ENCODE measurements around the gene MYO9A.
A peak's percentile ranks its signal among the peaks of the same experiment; 100 is the strongest.

The MYO9A gene

DNA sequence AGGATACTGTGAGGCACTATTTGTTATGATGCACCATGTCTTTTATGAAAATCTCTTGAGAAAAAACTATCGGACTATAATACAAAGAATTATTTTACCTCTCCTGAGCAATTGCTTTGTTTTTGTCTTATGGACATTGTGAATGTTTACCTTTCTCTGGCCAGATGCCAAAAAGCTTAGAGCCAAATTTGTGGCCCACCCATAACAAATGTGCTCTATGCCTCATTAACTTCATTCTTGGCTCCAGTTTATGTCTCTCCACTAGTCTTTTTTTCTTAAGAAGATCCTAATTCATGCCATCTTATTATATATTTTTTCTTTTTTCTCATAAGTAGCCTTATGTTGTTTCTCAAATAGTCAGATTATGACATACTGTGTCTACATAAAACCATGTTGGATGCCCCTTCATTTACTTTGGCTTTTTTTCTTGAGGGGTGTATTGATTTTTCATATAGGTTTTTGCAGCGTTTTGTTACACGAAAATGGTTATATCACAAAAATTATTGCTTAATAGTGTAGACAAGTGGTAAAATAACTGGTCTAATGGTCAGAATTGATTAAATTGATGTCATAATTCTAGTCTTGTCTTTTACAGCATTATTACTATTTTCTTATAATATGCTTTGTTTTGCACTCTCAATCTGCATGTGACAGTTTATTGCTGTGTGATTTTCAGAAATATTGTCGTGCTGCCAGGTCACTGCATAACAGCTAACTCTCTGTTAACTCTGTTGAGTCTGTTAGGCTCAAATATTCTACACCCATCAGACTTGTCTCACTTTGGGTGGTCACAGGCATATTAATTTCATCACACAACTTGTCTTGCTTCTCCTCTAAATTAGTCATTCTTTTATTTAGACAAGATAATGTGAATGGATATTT is 18.5 kb upstream of the MYO9A start (continued):
- TF ChIP-seq ZNF324 (tag by site-specific recombination; IDR thresholded peaks at IDR 0.05) (peak; percentile 69; the same call in 1 of the 2 replicates), ZSCAN23 (tag by site-specific recombination; IDR thresholded peaks at IDR 0.05) (peak; percentile 64; the same call in 1 of the 2 replicates), ZNF114 (tag by site-specific recombination; IDR thresholded peaks at IDR 0.05) (no peak), OVOL3 (tag by site-specific recombination; IDR thresholded peaks at IDR 0.05) (peak; percentile 68; the same call in 1 of the 2 replicates), ZBTB7A (tag by site-specific recombination; IDR thresholded peaks at IDR 0.05; ENCODE audit: low read depth) (no peak), ZNF610 (tag by site-specific recombination; IDR thresholded peaks at IDR 0.05; ENCODE audit: borderline replicate concordance) (peak; percentile 72), ZNF529 (tag by site-specific recombination; IDR thresholded peaks at IDR 0.05; ENCODE audit: insufficient replicate concordance) (peak; percentile 85), ZNF433 (tag by site-specific recombination; IDR thresholded peaks at IDR 0.05; ENCODE audit: low read depth) (no peak), ZNF558 (tag by site-specific recombination; IDR thresholded peaks at IDR 0.05) (peak; percentile 45; the same call in 1 of the 2 replicates), ZNF621 (tag by site-specific recombination; IDR thresholded peaks at IDR 0.05) (no peak), ZNF830 (tag by site-specific recombination; IDR thresholded peaks at IDR 0.05; ENCODE audit: low read depth) (no peak), ZNF292 (tag by site-specific recombination; IDR thresholded peaks at IDR 0.05; ENCODE audit: borderline replicate concordance, low read depth) (no peak), KLF7 (tag by site-specific recombination; IDR thresholded peaks at IDR 0.05; ENCODE audit: borderline replicate concordance) (peak; percentile 31; the same call in 1 of the 2 replicates), ZBTB17 (tag by site-specific recombination; IDR thresholded peaks at IDR 0.05) (peak; percentile 52; the same call in 1 of the 2 replicates), ZNF133 (tag by site-specific recombination; IDR thresholded peaks at IDR 0.05) (no peak), WT1 (tag by site-specific recombination; IDR thresholded peaks at IDR 0.05) (peak; percentile 64), ZNF24 (tag by site-specific recombination; IDR thresholded peaks at IDR 0.05) (peak; percentile 60; the same call in 1 of the 2 replicates), ZBTB48 (tag by site-specific recombination; IDR thresholded peaks at IDR 0.05) (0 out of 2 replicates have a peak, but pooled peaks have one; percentile 11), ZEB2 (tag by site-specific recombination; IDR thresholded peaks at IDR 0.05) (peak; percentile 68; the same call in 1 of the 2 replicates), ZXDB (tag by site-specific recombination; IDR thresholded peaks at IDR 0.05) (peak; percentile 76), ZFP69B (tag by site-specific recombination; IDR thresholded peaks at IDR 0.05) (0 out of 2 replicates have a peak, but pooled peaks have one; percentile 25), MYNN (tag by site-specific recombination; IDR thresholded peaks at IDR 0.05; ENCODE audit: borderline replicate concordance) (no peak), ZNF658 (tag by site-specific recombination; IDR thresholded peaks at IDR 0.05) (no peak)
- TF ChIP-seq, protein P1, sequence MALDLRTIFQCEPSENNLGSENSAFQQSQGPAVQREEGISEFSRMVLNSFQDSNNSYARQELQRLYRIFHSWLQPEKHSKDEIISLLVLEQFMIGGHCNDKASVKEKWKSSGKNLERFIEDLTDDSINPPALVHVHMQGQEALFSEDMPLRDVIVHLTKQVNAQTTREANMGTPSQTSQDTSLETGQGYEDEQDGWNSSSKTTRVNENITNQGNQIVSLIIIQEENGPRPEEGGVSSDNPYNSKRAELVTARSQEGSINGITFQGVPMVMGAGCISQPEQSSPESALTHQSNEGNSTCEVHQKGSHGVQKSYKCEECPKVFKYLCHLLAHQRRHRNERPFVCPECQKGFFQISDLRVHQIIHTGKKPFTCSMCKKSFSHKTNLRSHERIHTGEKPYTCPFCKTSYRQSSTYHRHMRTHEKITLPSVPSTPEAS (tag by site-specific recombination; IDR thresholded peaks at IDR 0.05), result peak; percentile 42
- TF ChIP-seq, protein P2, sequence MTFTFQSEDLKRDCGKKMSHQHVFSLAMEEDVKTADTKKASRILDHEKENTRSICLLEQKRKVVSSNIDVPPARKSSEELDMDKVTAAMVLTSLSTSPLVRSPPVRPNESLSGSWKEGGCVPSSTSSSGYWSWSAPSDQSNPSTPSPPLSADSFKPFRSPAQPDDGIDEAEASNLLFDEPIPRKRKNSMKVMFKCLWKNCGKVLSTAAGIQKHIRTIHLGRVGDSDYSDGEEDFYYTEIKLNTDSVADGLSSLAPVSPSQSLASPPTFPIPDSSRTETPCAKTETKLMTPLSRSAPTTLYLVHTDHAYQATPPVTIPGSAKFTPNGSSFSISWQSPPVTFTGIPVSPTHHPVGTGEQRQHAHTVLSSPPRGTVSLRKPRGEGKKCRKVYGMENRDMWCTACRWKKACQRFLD (tag by site-specific recombination; IDR thresholded peaks at IDR 0.05), result no peak
- TF ChIP-seq, protein P3, sequence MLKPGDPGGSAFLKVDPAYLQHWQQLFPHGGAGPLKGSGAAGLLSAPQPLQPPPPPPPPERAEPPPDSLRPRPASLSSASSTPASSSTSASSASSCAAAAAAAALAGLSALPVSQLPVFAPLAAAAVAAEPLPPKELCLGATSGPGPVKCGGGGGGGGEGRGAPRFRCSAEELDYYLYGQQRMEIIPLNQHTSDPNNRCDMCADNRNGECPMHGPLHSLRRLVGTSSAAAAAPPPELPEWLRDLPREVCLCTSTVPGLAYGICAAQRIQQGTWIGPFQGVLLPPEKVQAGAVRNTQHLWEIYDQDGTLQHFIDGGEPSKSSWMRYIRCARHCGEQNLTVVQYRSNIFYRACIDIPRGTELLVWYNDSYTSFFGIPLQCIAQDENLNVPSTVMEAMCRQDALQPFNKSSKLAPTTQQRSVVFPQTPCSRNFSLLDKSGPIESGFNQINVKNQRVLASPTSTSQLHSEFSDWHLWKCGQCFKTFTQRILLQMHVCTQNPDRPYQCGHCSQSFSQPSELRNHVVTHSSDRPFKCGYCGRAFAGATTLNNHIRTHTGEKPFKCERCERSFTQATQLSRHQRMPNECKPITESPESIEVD (tag by site-specific recombination; IDR thresholded peaks at IDR 0.05), result peak; percentile 98
- TF ChIP-seq, protein P4, sequence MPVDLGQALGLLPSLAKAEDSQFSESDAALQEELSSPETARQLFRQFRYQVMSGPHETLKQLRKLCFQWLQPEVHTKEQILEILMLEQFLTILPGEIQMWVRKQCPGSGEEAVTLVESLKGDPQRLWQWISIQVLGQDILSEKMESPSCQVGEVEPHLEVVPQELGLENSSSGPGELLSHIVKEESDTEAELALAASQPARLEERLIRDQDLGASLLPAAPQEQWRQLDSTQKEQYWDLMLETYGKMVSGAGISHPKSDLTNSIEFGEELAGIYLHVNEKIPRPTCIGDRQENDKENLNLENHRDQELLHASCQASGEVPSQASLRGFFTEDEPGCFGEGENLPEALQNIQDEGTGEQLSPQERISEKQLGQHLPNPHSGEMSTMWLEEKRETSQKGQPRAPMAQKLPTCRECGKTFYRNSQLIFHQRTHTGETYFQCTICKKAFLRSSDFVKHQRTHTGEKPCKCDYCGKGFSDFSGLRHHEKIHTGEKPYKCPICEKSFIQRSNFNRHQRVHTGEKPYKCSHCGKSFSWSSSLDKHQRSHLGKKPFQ (tag by site-specific recombination; IDR thresholded peaks at IDR 0.05), result peak; percentile 37; the same call in 1 of the 2 replicates
